HepG2 (cell line): ENCODE measurements around the gene OR6C76. TPM values are rescaled to one million over a fixed set of nuclear protein-coding genes. Genes with fewer than 3 reads are reported as not detected.

Source experiments
- ATAC-seq: fragments of 200-7000 bp; cut with Tn5 transposase; 3 replicates; pipeline ENCODE4 v1.9.1; 2020; ENCODE audit warnings: mild to moderate bottlenecking, moderate library complexity
- Bru-seq: library from RNA; stranded (reverse); fragments of 400-500 nt; gene quantifications from one replicate; lab custom pipeline; 2021; lab: Mats Ljungman, UMichigan
- BruChase-seq, 2 experiments: library from RNA; stranded (reverse); fragments of 400-500 nt; gene quantifications; one replicate each; lab custom pipeline; 2021; lab: Mats Ljungman, UMichigan
- BruUV-seq: library from RNA; stranded (reverse); fragments of 400-500 nt; replicated peaks from 2 replicates; lab custom pipeline; 2021; lab: Mats Ljungman, UMichigan
- CTCF ChIA-PET: fragments of 300-600 bp; formaldehyde crosslinking; extraction: SDS; loops from one replicate; lab custom pipeline; 2021; ENCODE audit warnings: low total read pairs, inconsistent platforms, low intra/inter-chr PET ratio; lab: Yijun Ruan, JAX
- POLR2A ChIA-PET: fragments of 350-600 bp; sonication (Branson Sonifier 250); formaldehyde crosslinking; loops from one replicate; lab custom pipeline; 2020; ENCODE audit warnings: antibody characterized with exemption, inconsistent platforms; lab: Yijun Ruan, JAX
- DNase-seq: peaks from one replicate; pipeline ENCODE4 v3.0.0-alpha.2; 2015; ENCODE audit warnings: low spot score
- FAIRE-seq: peaks from 3 replicates; lab custom pipeline; 2011; peaks lifted over from hg19 to GRCh38; lab: Jason Lieb, UNC
- H2AFZ ChIP-seq: one replicate; pipeline ENCODE4 v1.6.1; 2011; ENCODE audit warnings: low read length, inconsistent platforms
- H3K27ac ChIP-seq: fragments of 300-600 bp; 3 replicates; pipeline ENCODE4 v1.8.0; 2011; ENCODE audit warnings: mixed run types, mild to moderate bottlenecking, mixed read lengths, low read length, inconsistent platforms; ENCODE audit not compliant: insufficient read depth; ENCODE audit errors: extremely low read length
- H3K27me3 ChIP-seq, 2 experiments: fragments of 200-600 bp in 1 of 2; 2 replicates in 1 of 2; 3 replicates in 1 of 2; pipeline versions ENCODE4 v1.6.0 to v1.8.0; 2011; ENCODE audit warnings: low read length in 2 of 2, mild to moderate bottlenecking in 2 of 2, moderate library complexity in 2 of 2, inconsistent platforms in 1 of 2; ENCODE audit not compliant: insufficient read depth in 2 of 2, control insufficient read depth in 1 of 2
- H3K36me3 ChIP-seq, 2 experiments: fragments of 200-600 bp in 1 of 2; replicated peaks in 1 of 2; 2 replicates in 1 of 2; 3 replicates in 1 of 2; pipeline versions ENCODE4 v1.5.1 to v1.8.0; 2011; ENCODE audit warnings: low read length in 2 of 2, inconsistent platforms in 1 of 2; ENCODE audit not compliant: insufficient read depth in 2 of 2, control insufficient read depth in 1 of 2
- H3K4me1 ChIP-seq: 2 replicates; pipeline ENCODE4 v1.5.1; 2012; ENCODE audit warnings: low read length, inconsistent platforms; ENCODE audit not compliant: insufficient read depth
- H3K4me2 ChIP-seq: 2 replicates; pipeline ENCODE4 v1.6.0; 2011; ENCODE audit warnings: low read depth, low read length, inconsistent platforms
- H3K4me3 ChIP-seq, 3 experiments: fragments of 200-600 bp in 1 of 3; sonication (generic), shearing (Covaris generic) in 1 of 3; replicated peaks in 1 of 3; 2 replicates each; pipeline ENCODE4 v1.5.1; 2011 to 2016; ENCODE audit warnings: low read length in 3 of 3, inconsistent platforms in 2 of 3, low read depth in 2 of 3, mild to moderate bottlenecking in 2 of 3, control low read depth in 1 of 3, mixed read lengths in 1 of 3; ENCODE audit not compliant: insufficient read depth in 1 of 3
- H3K79me2 ChIP-seq: one replicate; pipeline ENCODE4 v1.6.1; 2011; ENCODE audit warnings: low read length, inconsistent platforms; ENCODE audit not compliant: insufficient read depth
- H3K9ac ChIP-seq: 2 replicates; pipeline ENCODE4 v1.6.0; 2011; ENCODE audit warnings: mild to moderate bottlenecking, low read depth, low read length, inconsistent platforms; ENCODE audit not compliant: insufficient read depth
- H3K9me3 ChIP-seq: 2 replicates; pipeline ENCODE4 v1.5.1; 2012; ENCODE audit warnings: mild to moderate bottlenecking, low read length
- H4K20me1 ChIP-seq: 2 replicates; pipeline ENCODE4 v1.6.0; 2011; ENCODE audit warnings: inconsistent platforms, mild to moderate bottlenecking, low read length, moderate library complexity; ENCODE audit not compliant: insufficient read depth
- ARHGAP35 ChIP-seq: sonication (generic); formaldehyde crosslinking; IDR thresholded peaks from 2 replicates; pipeline ENCODE4 v1.9.0; 2022; ENCODE audit warnings: mild to moderate bottlenecking, inconsistent platforms, moderate library complexity, missing genetic modification reagents, borderline replicate concordance
- EZH2 ChIP-seq: conservative IDR thresholded peaks from 2 replicates; pipeline ENCODE4 v1.6.1; 2012; ENCODE audit warnings: mild to moderate bottlenecking, low read depth, low read length, moderate library complexity
- KLF16 ChIP-seq, 2 experiments: sonication (generic) in 1 of 2; formaldehyde crosslinking in 1 of 2; IDR thresholded peaks; 2 replicates each; pipeline versions ENCODE4 v1.6.1 to v1.8.0; 2016 to 2023; ENCODE audit warnings: missing genetic modification reagents in 2 of 2, missing compliant biosample characterization in 1 of 2
- ZNF557 ChIP-seq: sonication (generic); formaldehyde crosslinking; IDR thresholded peaks from 2 replicates; pipeline ENCODE4 v1.4.0; 2020; ENCODE audit warnings: missing genetic modification reagents
- WGBS: methylation state at CpG from one replicate; pipeline ENCODE4 v1.1.6; 2017; ENCODE audit warnings: low lambda C conversion rate; 5-methylcytosine and 5-hydroxymethylcytosine counted together
- in situ Hi-C: cut with HindIII; loops from 2 replicates; pipeline ENCODE4 v1.10.0; 2017; ENCODE audit warnings: low pct_unique_long_range_greater_than_20kb; ENCODE audit not compliant: extremely low pct_ligation_motif_present
- intact Hi-C: fragments of 100-400 bp; cut with micrococcal nuclease; formaldehyde crosslinking; loops from one replicate; pipeline ENCODE4 v1.10.0; 2022; ENCODE audit not compliant: unreplicated experiment
- long read RNA-seq, 2 experiments: library from RNA in 1 of 2; library from polyadenylated mRNA in 1 of 2; stranded (forward) in 1 of 2; unstranded in 1 of 2; transcript quantifications; one replicate each; pipeline ENCODE4 v2.0.0, GENCODE V29; 2019 to 2022
- polyA minus RNA-seq, 3 experiments: library from RNA; depleted of rRNA, polyadenylated mRNA; stranded (reverse); fragments of >200 nt; gene quantifications; 2 replicates each; pipeline ENCODE4 v1.2.3, GENCODE V29; 2011; ENCODE audit warnings: low replicate concordance in 1 of 3
- polyA plus RNA-seq, 8 experiments: library from polyadenylated mRNA; depleted of rRNA in 3 of 8; stranded (reverse) in 7 of 8; unstranded in 1 of 8; fragments of >200 nt; fragmentation: Illumina TruSeq in 4 of 8; extraction: Trizol in 4 of 8; gene quantifications; 2 replicates each; pipeline versions ENCODE4 v1.2.1 to v1.2.3, GENCODE V29; 2011 to 2016; ENCODE audit warnings: low read depth in 4 of 8, missing spikeins in 1 of 8, mixed read lengths in 1 of 8; ENCODE audit not compliant: insufficient read depth in 1 of 8
- total RNA-seq, 5 experiments: library from RNA; depleted of rRNA; stranded (reverse); fragments of >200 nt; fragmentation: Illumina TruSeq; extraction: Trizol; gene quantifications; 2 replicates each; pipeline ENCODE4 v1.2.3, GENCODE V29; 2016; ENCODE audit warnings: low read depth in 1 of 5
- TF ChIP-seq, protein P1 (sequence below): sonication (generic); formaldehyde crosslinking; IDR thresholded peaks from 2 replicates; pipeline ENCODE4 v1.4.0; 2020; ENCODE audit warnings: missing genetic modification reagents
- TF ChIP-seq, protein P2 (sequence below): sonication (generic); formaldehyde crosslinking; IDR thresholded peaks from 2 replicates; pipeline ENCODE4 v1.8.1; 2023; ENCODE audit warnings: mild to moderate bottlenecking, missing genetic modification reagents

The OR6C76 gene
- not detected in 2 replicates for total RNA-seq (2016; rRNA removed; fragmentation: Illumina TruSeq; extraction: Trizol)
- total RNA-seq (2016; cell fraction: cytosol; rRNA removed; fragmentation: Illumina TruSeq; extraction: Trizol; ENCODE audit: low read depth) = not detected in 2 replicates
- total RNA-seq (2016; cell fraction: insoluble cytoplasmic fraction; rRNA removed; fragmentation: Illumina TruSeq; extraction: Trizol) = not detected in 2 replicates
- total RNA-seq (2016; cell fraction: membrane; rRNA removed; fragmentation: Illumina TruSeq; extraction: Trizol) = not detected in 2 replicates
- not detected in 2 replicates for total RNA-seq (2016; cell fraction: nucleus; rRNA removed; fragmentation: Illumina TruSeq; extraction: Trizol)
- polyA plus RNA-seq (2011; rRNA removed) = not detected in 2 replicates
- not detected in 2 replicates for polyA plus RNA-seq (2011; cell fraction: cytosol; rRNA removed)
- polyA plus RNA-seq (2011; cell fraction: nucleus; rRNA removed) = not detected in 2 replicates
- polyA plus RNA-seq (2012) = not detected in 2 replicates
- polyA plus RNA-seq (2016; cell fraction: cytosol; fragmentation: Illumina TruSeq; extraction: Trizol; ENCODE audit: low read depth) = not detected in 2 replicates
- polyA plus RNA-seq (2016; cell fraction: insoluble cytoplasmic fraction; fragmentation: Illumina TruSeq; extraction: Trizol; ENCODE audit: low read depth) = not detected in 2 replicates
- not detected in 2 replicates for polyA plus RNA-seq (2016; cell fraction: membrane; fragmentation: Illumina TruSeq; extraction: Trizol; ENCODE audit: low read depth)
- polyA plus RNA-seq (2016; cell fraction: nucleus; fragmentation: Illumina TruSeq; extraction: Trizol; ENCODE audit: insufficient read depth, low read depth) = not detected in 2 replicates
- polyA minus RNA-seq (2011; rRNA and poly(A)+ RNA removed; ENCODE audit: low replicate concordance) = not detected in 2 replicates
- polyA minus RNA-seq (2011; cell fraction: cytosol; rRNA and poly(A)+ RNA removed) = not detected in 2 replicates
- not detected in 2 replicates for polyA minus RNA-seq (2011; cell fraction: nucleus; rRNA and poly(A)+ RNA removed)
- Bru-seq, nascent RNA = not detected
- BruChase-seq, experiment 1, labeled RNA remaining after a 6-hour chase = not detected
- not detected for BruChase-seq, experiment 2, labeled RNA remaining after a 2-hour chase
- long read RNA-seq, experiment 1 = 0 reads
- long read RNA-seq, experiment 2 = 0 reads

DNA sequence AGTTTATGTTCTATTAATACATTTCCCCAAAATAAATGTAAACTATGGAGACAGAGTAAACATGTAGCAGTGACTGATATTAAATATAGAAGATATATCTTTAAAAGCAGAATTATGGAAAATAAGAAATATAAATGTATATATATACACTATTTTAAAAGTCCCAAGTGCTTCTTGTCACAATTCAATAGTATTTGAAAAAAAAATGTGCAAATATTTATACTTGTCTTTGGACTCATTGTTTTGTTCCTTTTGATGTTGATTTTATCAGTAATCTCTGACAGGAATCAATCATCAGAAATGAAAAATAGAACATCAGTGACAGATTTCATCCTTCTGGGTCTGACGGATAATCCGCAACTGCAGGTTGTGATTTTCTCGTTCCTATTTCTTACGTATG lies at the start of gene OR6C76:
Gene OR6C76, plus strand, starts transcription at position 301 of the 400 bp plus-strand sequence. Its CDS starts 0 bp downstream, at position 301.
- ChIA-PET POLR2A (no interaction called here), CTCF (no interaction called here)
- WGBS = 74% methylated on average over 4 of the region's 4 CpGs
- H3K4me3 ChIP-seq = no peak within 1 kb of the TSS
- intact Hi-C loops (no loop called here), in situ Hi-C loops (loop anchor here (25.0 kb wide), 1 partner anchor 239 kb away; no protein-coding TSS in a partner anchor)
- FAIRE-seq (no peak), DNase-seq (no peak), ATAC-seq (no peak)
- no peak within 1 kb of the TSS for H3K27ac ChIP-seq
- BruUV-seq = no TSS peak
- H3K27me3 ChIP-seq = no peaks in the 10 kb centered on the region
- H3K4me2 ChIP-seq = no peak within 1 kb of the TSS
- no peaks in the 10 kb centered on the region for H3K36me3 ChIP-seq
- TF ChIP-seq, protein P1, sequence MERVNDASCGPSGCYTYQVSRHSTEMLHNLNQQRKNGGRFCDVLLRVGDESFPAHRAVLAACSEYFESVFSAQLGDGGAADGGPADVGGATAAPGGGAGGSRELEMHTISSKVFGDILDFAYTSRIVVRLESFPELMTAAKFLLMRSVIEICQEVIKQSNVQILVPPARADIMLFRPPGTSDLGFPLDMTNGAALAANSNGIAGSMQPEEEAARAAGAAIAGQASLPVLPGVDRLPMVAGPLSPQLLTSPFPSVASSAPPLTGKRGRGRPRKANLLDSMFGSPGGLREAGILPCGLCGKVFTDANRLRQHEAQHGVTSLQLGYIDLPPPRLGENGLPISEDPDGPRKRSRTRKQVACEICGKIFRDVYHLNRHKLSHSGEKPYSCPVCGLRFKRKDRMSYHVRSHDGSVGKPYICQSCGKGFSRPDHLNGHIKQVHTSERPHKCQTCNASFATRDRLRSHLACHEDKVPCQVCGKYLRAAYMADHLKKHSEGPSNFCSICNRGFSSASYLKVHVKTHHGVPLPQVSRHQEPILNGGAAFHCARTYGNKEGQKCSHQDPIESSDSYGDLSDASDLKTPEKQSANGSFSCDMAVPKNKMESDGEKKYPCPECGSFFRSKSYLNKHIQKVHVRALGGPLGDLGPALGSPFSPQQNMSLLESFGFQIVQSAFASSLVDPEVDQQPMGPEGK (CRISPR knock-in tag) = no peak
- TF ChIP-seq EZH2 (no peak), ZNF557 (no peak), ARHGAP35 (CRISPR knock-in tag) (no peak), KLF16 (CRISPR knock-in tag; IDR thresholded peaks at IDR 0.05) (no peak)
- TF ChIP-seq, protein P2, sequence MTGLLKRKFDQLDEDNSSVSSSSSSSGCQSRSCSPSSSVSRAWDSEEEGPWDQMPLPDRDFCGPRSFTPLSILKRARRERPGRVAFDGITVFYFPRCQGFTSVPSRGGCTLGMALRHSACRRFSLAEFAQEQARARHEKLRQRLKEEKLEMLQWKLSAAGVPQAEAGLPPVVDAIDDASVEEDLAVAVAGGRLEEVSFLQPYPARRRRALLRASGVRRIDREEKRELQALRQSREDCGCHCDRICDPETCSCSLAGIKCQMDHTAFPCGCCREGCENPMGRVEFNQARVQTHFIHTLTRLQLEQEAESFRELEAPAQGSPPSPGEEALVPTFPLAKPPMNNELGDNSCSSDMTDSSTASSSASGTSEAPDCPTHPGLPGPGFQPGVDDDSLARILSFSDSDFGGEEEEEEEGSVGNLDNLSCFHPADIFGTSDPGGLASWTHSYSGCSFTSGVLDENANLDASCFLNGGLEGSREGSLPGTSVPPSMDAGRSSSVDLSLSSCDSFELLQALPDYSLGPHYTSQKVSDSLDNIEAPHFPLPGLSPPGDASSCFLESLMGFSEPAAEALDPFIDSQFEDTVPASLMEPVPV (CRISPR knock-in tag) = no peak
- no peaks in the 10 kb centered on the region for H3K4me1 ChIP-seq
- no peaks in the 10 kb centered on the region for H3K9me3 ChIP-seq
- no peak within 1 kb of the TSS for H3K9ac ChIP-seq
- no peaks in the 10 kb centered on the region for H4K20me1 ChIP-seq
- H3K79me2 ChIP-seq = no peaks in the 10 kb centered on the region
- H2AFZ ChIP-seq = no peak within 1 kb of the TSS
